Mucosa of stomach (tissue), 1 donor: ENCODE results near the gene TRPC6.

Source experiments
- H3K27me3 ChIP-seq: one replicate; pipeline ENCODE4 v1.7.0; 2013; ENCODE audit warnings: mild to moderate bottlenecking, low read length; ENCODE audit not compliant: control insufficient read depth, insufficient read depth
- H3K36me3 ChIP-seq: one replicate; pipeline ENCODE4 v1.7.0; 2013; ENCODE audit warnings: low read length; ENCODE audit not compliant: control insufficient read depth, insufficient read depth
- H3K4me1 ChIP-seq: one replicate; pipeline ENCODE4 v1.7.0; 2013; ENCODE audit warnings: mild to moderate bottlenecking, low read length; ENCODE audit not compliant: control insufficient read depth, insufficient read depth
- H3K4me3 ChIP-seq: one replicate; pipeline ENCODE4 v1.7.0; 2013; ENCODE audit warnings: low read length
- H3K9ac ChIP-seq: one replicate; pipeline ENCODE4 v1.7.0; 2013; ENCODE audit warnings: mild to moderate bottlenecking, low read length, moderate library complexity
- H3K9me3 ChIP-seq: one replicate; pipeline ENCODE4 v1.7.0; 2013; ENCODE audit warnings: mild to moderate bottlenecking, low read length, moderate library complexity; ENCODE audit not compliant: control insufficient read depth
- donor health status: Pancreatic carcinoma.

TRPC6 gene

GRCh38 chr11:101583251-101584128, at the start of gene TRPC6:
Gene TRPC6 (minus strand): TSS chr11:101584007. CDS start chr11:101583503, 504 bp downstream.
- Histone ChIP-seq H3K36me3 (no peaks in the 10 kb centered on the region), H3K27me3 (peaks cover 26% of the 10 kb centered on the region), H3K9ac (peak within 1 kb of the TSS; percentile 34), H3K4me1 (no peaks in the 10 kb centered on the region), H3K4me3 (no peak within 1 kb of the TSS), H3K9me3 (no peaks in the 10 kb centered on the region)

DNA sequence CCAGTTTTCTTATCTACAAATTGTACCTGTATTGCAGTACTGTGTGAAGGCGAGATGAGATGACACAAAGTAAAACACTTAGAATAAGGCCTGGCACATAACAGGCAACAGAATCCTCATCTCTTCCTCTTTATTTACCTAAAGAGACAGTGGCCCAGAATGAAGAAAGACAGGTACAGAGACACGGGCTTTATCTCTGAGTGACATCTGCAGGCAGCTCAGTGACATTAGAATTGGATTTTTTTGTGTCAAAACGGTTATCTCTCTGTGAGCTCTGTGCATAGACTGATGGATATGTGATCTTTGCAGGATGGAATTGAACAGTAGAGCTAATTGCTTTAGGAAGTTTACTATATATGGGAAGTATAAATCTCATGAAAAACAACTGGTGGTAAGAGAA, 36.2 kb upstream of the TRPC6 start:
- no peak overlapping the region for H3K4me3 ChIP-seq
- no peaks in the 10 kb centered on the region for H3K9me3 ChIP-seq
- no peaks in the 10 kb centered on the region for H3K4me1 ChIP-seq
- no peaks in the 10 kb centered on the region for H3K27me3 ChIP-seq
- no peak overlapping the region for H3K9ac ChIP-seq
- H3K36me3 ChIP-seq: no peaks in the 10 kb centered on the region

- Histone ChIP-seq H3K36me3 (no peaks in the 10 kb centered on the region), H3K27me3 (no peaks in the 10 kb centered on the region), H3K4me1 (no peaks in the 10 kb centered on the region), H3K4me3 (no peak overlapping the region), H3K9me3 (no peaks in the 10 kb centered on the region), H3K9ac (no peak overlapping the region)
Measured at GRCh38 chr11:101618709-101619108, 34.9 kb upstream of the TRPC6 start.

DNA sequence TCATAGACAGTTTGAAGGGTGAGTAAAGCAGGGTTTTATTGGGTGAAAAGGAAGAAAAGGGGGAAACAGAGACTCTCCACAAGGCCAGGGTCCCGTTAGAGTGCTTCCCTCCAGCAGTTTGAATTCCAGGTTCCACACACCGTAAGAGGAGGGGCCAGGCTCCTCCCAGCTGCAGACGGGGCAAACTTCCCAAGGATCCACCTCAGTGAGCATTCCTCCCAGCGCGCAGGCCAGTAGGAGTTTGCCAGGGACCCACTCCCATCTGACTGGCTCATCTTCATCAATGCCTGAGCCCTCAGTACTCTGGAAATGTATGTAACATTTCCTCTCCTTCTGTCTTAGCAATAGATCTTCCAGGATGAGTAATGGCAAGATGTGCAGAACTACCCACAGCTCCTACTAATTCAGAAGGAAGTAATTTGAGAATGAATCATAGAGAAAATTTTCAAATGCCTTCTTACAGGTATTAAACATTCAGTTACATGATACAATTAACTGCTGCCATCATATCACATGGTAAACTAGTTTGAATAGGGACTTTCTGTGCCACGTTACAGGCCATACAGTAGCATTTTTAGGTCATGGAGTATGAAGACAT, 34.0 kb upstream of the TRPC6 start:
- H3K4me3 ChIP-seq: no peak overlapping the region
- H3K4me1 ChIP-seq: no peaks in the 10 kb centered on the region
- no peaks in the 10 kb centered on the region for H3K27me3 ChIP-seq
- H3K9me3 ChIP-seq: no peaks in the 10 kb centered on the region
- no peaks in the 10 kb centered on the region for H3K36me3 ChIP-seq
- no peak overlapping the region for H3K9ac ChIP-seq

DNA sequence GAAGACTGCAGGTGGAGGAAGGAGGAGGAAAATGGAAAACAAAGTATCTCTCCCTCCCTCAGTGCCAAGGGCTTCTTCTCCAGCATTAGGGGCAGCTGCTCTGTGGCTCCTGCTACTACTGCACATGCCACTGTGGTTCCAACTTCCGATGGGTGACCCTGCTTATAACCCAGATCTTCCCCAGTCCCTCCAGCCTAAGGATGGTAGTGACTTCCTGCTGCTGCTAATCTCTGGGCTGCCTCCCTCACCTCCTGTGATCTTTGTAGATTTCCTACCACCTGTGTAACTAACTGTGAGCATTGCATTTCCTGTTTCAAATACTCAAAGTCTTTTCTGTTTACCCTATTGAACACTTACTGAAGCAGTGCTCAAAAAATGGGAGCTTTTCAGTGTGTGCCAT, 28.7 kb upstream of the TRPC6 start:
- Histone ChIP-seq H3K9ac (no peak overlapping the region), H3K27me3 (no peaks in the 10 kb centered on the region), H3K4me3 (no peak overlapping the region), H3K4me1 (no peaks in the 10 kb centered on the region), H3K9me3 (no peaks in the 10 kb centered on the region), H3K36me3 (no peaks in the 10 kb centered on the region)

DNA sequence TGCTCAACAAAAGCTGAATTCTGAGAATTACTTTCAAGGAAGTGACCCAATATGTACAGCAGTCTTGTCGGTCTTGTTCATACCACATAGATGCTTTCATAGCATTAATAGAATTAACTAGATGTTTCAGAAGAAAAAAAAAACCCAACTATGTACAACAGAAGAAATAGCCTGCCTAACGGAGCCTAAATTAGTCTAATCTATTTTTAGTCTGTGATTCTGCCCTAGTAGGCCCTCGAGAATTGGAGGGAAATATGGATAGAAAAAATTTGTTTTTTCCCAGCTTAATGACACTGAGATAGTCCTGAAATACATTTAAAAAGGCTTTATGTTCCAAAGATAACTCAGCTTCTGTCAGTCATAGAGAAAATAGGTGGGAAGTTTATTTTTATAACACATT, 17.1 kb upstream of the TRPC6 start:
- H3K27me3 ChIP-seq: no peaks in the 10 kb centered on the region
- H3K36me3 ChIP-seq: no peaks in the 10 kb centered on the region
- no peaks in the 10 kb centered on the region for H3K9me3 ChIP-seq
- H3K4me1 ChIP-seq: no peaks in the 10 kb centered on the region
- H3K9ac ChIP-seq: no peak overlapping the region
- H3K4me3 ChIP-seq: no peak overlapping the region

DNA sequence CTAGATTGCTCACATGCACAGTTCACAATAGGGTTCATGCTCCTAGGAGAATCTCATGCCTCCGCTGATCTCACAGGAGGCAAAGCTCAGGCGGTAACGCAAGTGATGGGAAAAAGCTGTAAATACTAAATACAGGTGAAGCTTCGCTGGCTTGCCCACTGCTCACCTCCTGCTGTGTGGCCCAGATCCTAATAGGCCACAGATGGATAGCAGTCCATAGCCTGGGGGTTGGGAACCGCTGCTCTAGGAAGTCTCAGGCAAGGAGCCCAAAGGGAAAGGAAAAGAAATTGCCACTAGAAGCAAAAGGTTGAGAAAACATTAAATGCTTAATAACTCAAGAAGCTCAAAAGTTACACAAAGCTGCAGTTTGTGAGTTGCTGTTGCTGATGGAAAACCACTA, 3.2 kb upstream of the TRPC6 start:
- Histone ChIP-seq H3K4me3 (no peak overlapping the region), H3K36me3 (no peaks in the 10 kb centered on the region), H3K9ac (no peak overlapping the region), H3K4me1 (no peaks in the 10 kb centered on the region), H3K9me3 (no peaks in the 10 kb centered on the region), H3K27me3 (peaks cover 23% of the 10 kb centered on the region)

- Histone ChIP-seq H3K4me3 (no peak overlapping the region), H3K9me3 (no peaks in the 10 kb centered on the region), H3K27me3 (peaks cover 26% of the 10 kb centered on the region), H3K4me1 (no peaks in the 10 kb centered on the region), H3K36me3 (no peaks in the 10 kb centered on the region), H3K9ac (no peak overlapping the region)
Measured at GRCh38 chr11:101584655-101585054, 848 bp upstream of the TRPC6 start.

DNA sequence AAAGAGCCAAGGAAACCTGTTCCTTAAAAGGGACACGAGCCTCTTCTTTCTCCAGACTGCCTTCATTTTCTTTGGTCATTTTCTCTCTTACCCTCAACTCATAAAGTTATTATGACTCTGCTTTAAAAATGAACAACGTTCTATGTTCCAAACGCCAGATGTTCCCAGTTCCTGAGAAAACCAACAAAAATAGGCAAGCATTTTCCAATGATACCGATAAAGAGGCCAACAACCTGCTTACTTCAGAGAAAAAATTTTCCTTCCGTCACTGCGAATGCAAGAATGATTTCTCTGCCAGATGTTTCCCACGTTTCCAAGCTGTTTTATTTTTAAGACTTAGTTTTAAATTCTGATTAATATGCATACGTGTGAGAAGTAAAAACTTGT, 315 bp upstream of the TRPC6 start:
- no peaks in the 10 kb centered on the region for H3K9me3 ChIP-seq
- no peaks in the 10 kb centered on the region for H3K4me1 ChIP-seq
- H3K4me3 ChIP-seq: no peak overlapping the region
- H3K9ac ChIP-seq: no peak overlapping the region
- peaks cover 26% of the 10 kb centered on the region for H3K27me3 ChIP-seq
- no peaks in the 10 kb centered on the region for H3K36me3 ChIP-seq

GRCh38 chr11:101582989-101583250, 887 bp downstream of the TRPC6 start:
- H3K27me3 ChIP-seq: peaks cover 26% of the 10 kb centered on the region
- H3K9ac ChIP-seq: no peak overlapping the region

GRCh38 chr11:101582236-101582988, 1.4 kb downstream of the TRPC6 start:
- no peaks in the 10 kb centered on the region for H3K9me3 ChIP-seq
- H3K27me3 ChIP-seq: peaks cover 26% of the 10 kb centered on the region
- no peak overlapping the region for H3K4me3 ChIP-seq
- H3K4me1 ChIP-seq: no peaks in the 10 kb centered on the region
- no peaks in the 10 kb centered on the region for H3K36me3 ChIP-seq
- H3K9ac ChIP-seq: no peak overlapping the region

More at GRCh38 chr11:101582989-101583250, 887 bp downstream of the TRPC6 start:
- H3K4me1 ChIP-seq: no peaks in the 10 kb centered on the region
- no peaks in the 10 kb centered on the region for H3K36me3 ChIP-seq
- no peaks in the 10 kb centered on the region for H3K9me3 ChIP-seq
- H3K4me3 ChIP-seq: no peak overlapping the region

DNA sequence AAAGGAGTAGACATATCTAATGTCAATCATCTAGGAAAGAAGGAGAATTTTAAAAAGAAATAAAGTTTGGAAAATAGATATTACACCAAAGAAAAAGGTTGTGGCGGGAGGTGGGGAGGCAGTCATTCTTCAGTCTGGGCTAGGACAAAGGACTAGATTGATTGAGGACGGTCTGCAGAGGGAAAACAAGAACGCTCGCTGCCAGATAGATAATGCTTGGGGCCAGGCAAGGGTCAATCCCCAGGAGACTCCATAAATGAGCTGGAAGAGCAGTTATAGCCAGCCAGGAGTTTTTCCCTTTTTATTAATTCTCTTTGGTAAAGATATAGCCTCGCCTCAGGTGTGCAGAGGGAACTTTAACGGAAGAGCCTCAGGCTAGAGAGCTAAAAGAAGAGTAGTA, 6.3 kb downstream of the TRPC6 start:
- Histone ChIP-seq H3K4me1 (no peaks in the 10 kb centered on the region), H3K9me3 (no peaks in the 10 kb centered on the region), H3K27me3 (peaks cover 8% of the 10 kb centered on the region), H3K36me3 (no peaks in the 10 kb centered on the region), H3K9ac (no peak overlapping the region), H3K4me3 (no peak overlapping the region)
